Measurements from ENCODE around the gene GPD1.

The GPD1 gene

DNA sequence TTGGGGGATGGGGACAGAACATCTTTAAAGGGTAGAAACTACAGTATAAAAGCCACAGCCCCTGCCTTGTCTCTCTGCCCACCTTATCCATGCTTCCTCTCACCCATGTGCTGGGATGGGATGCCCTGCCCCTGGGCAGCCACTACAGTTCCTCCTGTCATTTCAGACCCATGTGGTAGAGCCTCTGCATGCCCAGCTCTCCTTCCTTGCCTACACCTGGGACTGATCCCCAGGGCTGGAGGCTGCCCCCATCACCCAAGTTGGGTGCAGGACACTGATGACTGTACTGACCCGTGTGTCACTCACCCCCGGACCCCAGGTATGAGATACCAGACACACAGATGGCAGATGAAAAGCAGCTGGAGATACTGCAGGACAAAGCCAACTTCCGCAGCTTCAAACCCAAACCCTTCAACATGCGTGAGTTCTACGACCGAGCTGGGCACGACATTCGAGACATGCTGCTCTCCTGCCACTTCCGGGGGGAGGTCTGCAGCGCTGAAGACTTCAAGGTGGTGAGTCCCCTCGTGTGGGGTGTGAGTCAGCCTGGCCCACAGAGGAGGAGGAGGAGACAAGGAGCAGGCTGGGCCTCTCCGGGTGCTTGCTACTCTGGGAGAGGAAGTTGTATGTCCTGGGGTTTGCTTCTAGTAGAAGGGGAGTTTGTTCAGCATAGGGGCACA lies 44.2 kb upstream of the GPD1 start:
- DNase-seq (ENCODE audit: low read depth in 2 of 2) = no peak
- TF ChIP-seq CTCF (IDR thresholded peaks at IDR 0.05; ENCODE audit: low read depth, low read length) = no peak
- no peak overlapping the region for H3K4me3 ChIP-seq (replicated peaks in 1 of 2; ENCODE audit: low read depth in 2 of 2, low read length in 2 of 2)

DNA sequence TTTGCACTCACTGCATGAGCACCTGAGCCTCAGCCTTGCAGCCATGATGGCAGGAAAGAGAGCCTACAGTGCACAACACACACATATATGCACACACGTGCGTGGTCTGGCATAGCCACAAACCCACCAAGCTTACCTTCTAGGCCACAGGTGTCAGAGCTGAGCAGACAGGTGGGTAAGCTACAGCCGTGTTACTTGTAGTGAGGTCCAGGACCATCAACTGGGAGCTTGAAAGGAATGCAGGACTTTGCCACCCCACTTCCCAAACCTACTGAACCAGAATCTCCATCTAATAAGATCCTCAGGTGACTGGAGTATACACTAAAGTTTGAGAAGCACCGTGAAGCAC lies 43.7 kb upstream of the GPD1 start:
- no peak for TF ChIP-seq CTCF (IDR thresholded peaks at IDR 0.05; ENCODE audit: low read depth, low read length)
- no peak for DNase-seq (ENCODE audit: low read depth in 2 of 2)
- H3K4me3 ChIP-seq (replicated peaks in 1 of 2; ENCODE audit: low read depth in 2 of 2, low read length in 2 of 2) = no peak overlapping the region

GRCh38 chr12:50061171-50061570 lies 42.6 kb upstream of the GPD1 start:
- no peak for TF ChIP-seq CTCF (IDR thresholded peaks at IDR 0.05; ENCODE audit: low read depth, low read length)
- no peak overlapping the region for H3K4me3 ChIP-seq (replicated peaks in 1 of 2; ENCODE audit: low read depth in 2 of 2, low read length in 2 of 2)
- peak in 1 of 2 donors; percentile 70 for DNase-seq (ENCODE audit: low read depth in 2 of 2)

DNA sequence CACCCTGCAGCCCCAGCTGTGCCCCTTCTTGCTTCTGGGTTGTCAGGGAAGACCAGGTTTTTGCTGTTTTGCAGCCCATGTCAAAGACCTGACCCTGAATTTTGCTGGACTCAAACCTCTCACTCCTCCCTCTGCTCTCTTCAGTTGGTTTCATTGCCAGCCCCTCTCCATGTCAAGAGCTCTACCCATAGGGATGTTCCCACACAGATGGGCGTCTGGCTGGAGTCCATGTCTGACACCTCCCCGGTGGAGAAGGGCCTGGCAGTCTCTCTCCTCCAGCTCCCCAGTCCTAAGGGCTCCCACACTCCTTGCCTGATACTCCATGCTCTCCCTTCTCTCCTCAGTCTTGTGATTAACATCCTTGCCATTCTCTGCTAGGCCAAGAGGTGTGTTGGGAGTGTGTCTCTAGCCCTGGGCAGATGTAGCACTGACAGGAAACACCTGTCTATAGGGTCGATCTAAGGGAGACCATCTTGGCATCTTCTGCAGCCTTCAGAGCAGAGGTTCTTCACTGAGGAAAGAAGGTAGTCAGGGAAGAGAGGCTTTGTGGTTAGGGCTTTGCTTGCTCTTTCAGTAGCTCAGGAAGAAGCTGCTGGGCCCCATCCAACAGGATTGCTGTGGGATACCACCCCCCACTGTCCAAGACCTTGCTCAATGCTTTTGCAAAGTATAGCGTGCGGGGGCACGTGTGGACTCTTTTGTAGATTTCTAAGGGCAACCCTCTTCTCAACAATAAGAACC lies 41.7 kb upstream of the GPD1 start:
- no peak for TF ChIP-seq CTCF (IDR thresholded peaks at IDR 0.05; ENCODE audit: low read depth, low read length)
- DNase-seq (ENCODE audit: low read depth in 2 of 2) = no peak

GRCh38 chr12:50062728-50063460 lies 40.9 kb upstream of the GPD1 start:
- no peak for TF ChIP-seq CTCF (IDR thresholded peaks at IDR 0.05; ENCODE audit: low read depth, low read length)
- no peak overlapping the region for H3K4me3 ChIP-seq (replicated peaks in 1 of 2; ENCODE audit: low read depth in 2 of 2, low read length in 2 of 2)
- no peak for DNase-seq (ENCODE audit: low read depth in 2 of 2)

More for the DNA sequence above, 41.7 kb upstream of the GPD1 start:
- no peak overlapping the region for H3K4me3 ChIP-seq (replicated peaks in 1 of 2; ENCODE audit: low read depth in 2 of 2, low read length in 2 of 2)

DNA sequence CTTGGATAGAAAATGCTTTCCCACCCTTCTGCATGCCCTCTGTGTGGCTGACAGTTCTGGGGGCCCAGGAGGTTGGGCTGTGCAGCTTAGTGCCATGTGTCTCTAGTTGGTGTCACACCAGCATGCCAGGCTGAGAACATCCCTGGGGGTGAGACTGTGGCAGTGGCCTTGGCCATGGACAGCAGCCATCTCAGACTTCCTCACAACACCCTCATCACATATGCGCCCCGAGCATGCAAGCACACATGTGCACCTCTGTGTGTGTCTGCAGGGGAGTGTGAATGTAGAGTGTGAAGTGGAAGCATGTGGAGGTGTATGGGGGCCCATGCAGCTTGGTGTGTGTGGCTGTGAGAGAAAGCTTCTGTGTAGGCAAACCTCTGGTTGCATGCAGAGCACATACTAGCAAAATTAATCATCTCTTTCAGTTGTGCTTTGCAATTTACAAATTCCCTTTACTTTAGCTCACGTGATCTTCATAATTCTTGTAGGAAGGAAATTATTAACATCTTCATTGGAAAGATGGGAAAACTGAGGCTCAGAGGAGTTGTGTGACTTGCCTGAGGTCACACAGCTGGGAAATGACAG lies 38.0 kb upstream of the GPD1 start:
- no peak overlapping the region for H3K4me3 ChIP-seq (replicated peaks in 1 of 2; ENCODE audit: low read depth in 2 of 2, low read length in 2 of 2)
- TF ChIP-seq CTCF (IDR thresholded peaks at IDR 0.05; ENCODE audit: low read depth, low read length) = no peak
- DNase-seq (ENCODE audit: low read depth in 2 of 2) = no peak
